B cell (primary cell): ENCODE data around the gene ADGRA3. TPM values are rescaled to one million over a fixed set of nuclear protein-coding genes. Genes with fewer than 3 reads are reported as not detected.

Experiments
- ATAC-seq: fragments of 200-7000 bp; cut with Tn5 transposase; one replicate; pipeline ENCODE4 v1.10.0; 2021; ENCODE audit warnings: low read depth, mild to moderate bottlenecking, moderate number of reproducible peaks, moderate library complexity
- CTCF ChIA-PET: fragments of 350-600 bp; sonication (Branson Sonifier 250); formaldehyde crosslinking; loops from one replicate; lab custom pipeline; 2021; ENCODE audit warnings: antibody characterized with exemption, inconsistent platforms; lab: Charles Lee
- POLR2A ChIA-PET: fragments of 350-600 bp; sonication (Branson Sonifier 250); formaldehyde crosslinking; loops from one replicate; lab custom pipeline; 2021; ENCODE audit warnings: antibody characterized with exemption; lab: Charles Lee
- DNase-seq: peaks from one replicate; pipeline ENCODE4 v3.0.0; 2013
- H2AFZ ChIP-seq: 2 replicates; pipeline ENCODE4 v1.6.1; 2012; ENCODE audit warnings: mild to moderate bottlenecking, low read depth, low read length; ENCODE audit not compliant: insufficient read depth, poor library complexity, severe bottlenecking
- H3K27ac ChIP-seq, 2 donors: 1 replicate in 1 of 2; 2 replicates in 1 of 2; pipeline ENCODE4 v1.5.1; 2012 to 2013; ENCODE audit warnings: low read length in 2 of 2, mild to moderate bottlenecking in 2 of 2, moderate library complexity in 1 of 2
- H3K27me3 ChIP-seq, 4 experiments: fragments of 200-600 bp in 1 of 4; sonication (generic) in 1 of 4; replicated peaks in 1 of 4; 1 replicate in 2 of 4; 2 replicates in 2 of 4; pipeline versions ENCODE4 v1.6.1 to v1.7.0; 2013 to 2016; ENCODE audit warnings: low read length in 3 of 4, mild to moderate bottlenecking in 2 of 4, mixed read lengths in 1 of 4, moderate library complexity in 1 of 4; ENCODE audit not compliant: insufficient read depth in 4 of 4, control insufficient read depth in 3 of 4; ENCODE audit errors: control extremely low read depth in 1 of 4
- H3K36me3 ChIP-seq, 2 experiments: replicated peaks in 1 of 2; 1 replicate in 1 of 2; 2 replicates in 1 of 2; pipeline versions ENCODE4 v1.6.1 to v1.7.1; 2013; ENCODE audit warnings: low read length in 1 of 2; ENCODE audit not compliant: insufficient read depth in 2 of 2, control insufficient read depth in 1 of 2; ENCODE audit errors: control extremely low read depth in 1 of 2, extremely low read depth in 1 of 2
- H3K4me1 ChIP-seq, 2 donors: fragments of 200-600 bp in 1 of 2; sonication (generic) in 1 of 2; 1 replicate in 1 of 2; 2 replicates in 1 of 2; pipeline versions ENCODE4 v1.5.1 to v1.6.1; 2013 to 2017; ENCODE audit warnings: low read length in 2 of 2; ENCODE audit not compliant: control insufficient read depth in 2 of 2, insufficient read depth in 2 of 2
- H3K4me2 ChIP-seq: replicated peaks from 2 replicates; pipeline ENCODE3; 2012; ENCODE audit warnings: mild to moderate bottlenecking, low read depth, low read length; ENCODE audit not compliant: poor library complexity, severe bottlenecking
- H3K4me3 ChIP-seq, 5 experiments: fragments of 200-600 bp in 1 of 5; sonication (generic) in 1 of 5; 1 replicate in 3 of 5; 2 replicates in 2 of 5; pipeline versions ENCODE4 v1.5.1 to v1.7.0; 2011 to 2016; ENCODE audit warnings: low read length in 4 of 5, mild to moderate bottlenecking in 4 of 5, low read depth in 2 of 5, control low read depth in 1 of 5, moderate library complexity in 1 of 5; ENCODE audit not compliant: insufficient read depth in 1 of 5; ENCODE audit errors: control extremely low read depth in 1 of 5, extremely low read depth in 1 of 5
- H3K79me2 ChIP-seq: fragments of 200-600 bp; sonication (generic); one replicate; pipeline ENCODE4 v1.6.0; 2016; ENCODE audit warnings: low read length; ENCODE audit not compliant: control insufficient read depth, insufficient read depth
- H3K9ac ChIP-seq: fragments of 200-600 bp; sonication (generic); 2 replicates; pipeline ENCODE4 v1.6.1; 2017; ENCODE audit warnings: mild to moderate bottlenecking, low read length, moderate library complexity
- H3K9me3 ChIP-seq, 3 donors: one replicate each; pipeline versions ENCODE4 v1.6.1 to v1.7.1; 2013; ENCODE audit warnings: low read length in 2 of 3; ENCODE audit not compliant: control insufficient read depth in 2 of 3, insufficient read depth in 1 of 3; ENCODE audit errors: control extremely low read depth in 1 of 3
- H4K20me1 ChIP-seq: 2 replicates; pipeline ENCODE4 v1.6.0; 2012; ENCODE audit warnings: mild to moderate bottlenecking, low read length; ENCODE audit not compliant: insufficient read depth, control insufficient read depth, poor library complexity, severe bottlenecking
- H3K27ac Mint-ChIP-seq: one replicate; pipeline ENCODE4 v1.8.0; 2021; ENCODE audit warnings: mixed read lengths
- H3K27me3 Mint-ChIP-seq: one replicate; pipeline ENCODE4 v1.8.0; 2021; ENCODE audit warnings: mixed read lengths
- H3K4me1 Mint-ChIP-seq: one replicate; pipeline ENCODE4 v1.8.0; 2021; ENCODE audit warnings: mixed read lengths
- H3K4me3 Mint-ChIP-seq: one replicate; pipeline ENCODE4 v1.8.0; 2021; ENCODE audit warnings: mixed read lengths
- H3K9me3 Mint-ChIP-seq: one replicate; pipeline ENCODE4 v1.8.0; 2022; ENCODE audit warnings: mixed read lengths; ENCODE audit not compliant: insufficient read depth
- EZH2 ChIP-seq: IDR thresholded peaks from 2 replicates; pipeline ENCODE4 v1.6.1; 2012; ENCODE audit warnings: borderline replicate concordance, low read depth, mild to moderate bottlenecking, moderate library complexity, low read length; ENCODE audit not compliant: insufficient read depth, poor library complexity, severe bottlenecking
- WGBS: methylation state at CpG from one replicate; pipeline ENCODE4 v1.1.5; 2013; ENCODE audit warnings: missing lambda C conversion rate; ENCODE audit not compliant: insufficient coverage; 5-methylcytosine and 5-hydroxymethylcytosine counted together
- intact Hi-C: fragments of 100-400 bp; cut with micrococcal nuclease; formaldehyde crosslinking; loops from one replicate; pipeline ENCODE4 v1.10.0; 2022
- polyA plus RNA-seq: library from polyadenylated mRNA; depleted of rRNA; stranded (reverse); fragments of >200 nt; gene quantifications from 2 replicates; pipeline ENCODE4 v1.2.3, GENCODE V29; 2012
- total RNA-seq, 2 donors: library from RNA; stranded (reverse); fragments of 120-200 nt in 1 of 2; gene quantifications; 1 replicate in 1 of 2; 2 replicates in 1 of 2; pipeline versions ENCODE4 v1.2.3 to v1.2.4, GENCODE V29; 2013 to 2022
- TF ChIP-seq, protein P1 (sequence below): fragments of 200-600 bp; IDR thresholded peaks from one replicate; pipeline ENCODE4 v1.8.0; 2022; ENCODE audit warnings: antibody characterized with exemption, mild to moderate bottlenecking

ADGRA3 gene
- total and polyA plus RNA-seq, 2 donors (not counting 1 experiment from before 2014, with no cell fraction given), result 0.25 TPM; not detected in 1

DNA sequence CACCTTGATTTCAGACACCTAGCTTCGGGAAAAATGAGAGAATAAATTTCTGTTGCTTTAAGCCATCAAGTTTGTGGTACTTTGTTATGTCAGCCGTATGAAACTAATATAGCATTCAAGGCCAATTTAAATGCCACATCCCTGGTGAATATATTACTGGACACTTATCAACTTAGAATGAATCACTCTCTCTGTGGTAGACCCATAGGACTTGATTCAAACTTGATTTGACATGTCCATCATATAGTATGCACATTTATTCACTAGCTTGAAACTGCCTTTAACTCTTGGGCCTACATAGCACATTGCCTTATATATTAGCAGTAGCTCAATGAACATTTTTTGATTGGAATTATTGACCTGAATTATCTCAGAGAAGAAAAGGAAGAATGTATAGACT is 172.3 kb downstream of the ADGRA3 start:
- intact Hi-C loops, result no loop called here
- ChIA-PET CTCF (no interaction called here), POLR2A (no interaction called here)
- H3K36me3 ChIP-seq, result no peaks in the 10 kb centered on the region
- H3K9ac ChIP-seq, result no peak overlapping the region
- Mint-ChIP-seq H3K27me3 (no peaks in the 10 kb centered on the region), H3K4me3 (no peak overlapping the region), H3K27ac (no peak overlapping the region), H3K9me3 (no peaks in the 10 kb centered on the region), H3K4me1 (no peaks in the 10 kb centered on the region)
- ATAC-seq (no peak), DNase-seq (no peak)
- H3K4me3 ChIP-seq, result no peak overlapping the region
- H4K20me1 ChIP-seq, result no peaks in the 10 kb centered on the region
- TF ChIP-seq, protein P1, sequence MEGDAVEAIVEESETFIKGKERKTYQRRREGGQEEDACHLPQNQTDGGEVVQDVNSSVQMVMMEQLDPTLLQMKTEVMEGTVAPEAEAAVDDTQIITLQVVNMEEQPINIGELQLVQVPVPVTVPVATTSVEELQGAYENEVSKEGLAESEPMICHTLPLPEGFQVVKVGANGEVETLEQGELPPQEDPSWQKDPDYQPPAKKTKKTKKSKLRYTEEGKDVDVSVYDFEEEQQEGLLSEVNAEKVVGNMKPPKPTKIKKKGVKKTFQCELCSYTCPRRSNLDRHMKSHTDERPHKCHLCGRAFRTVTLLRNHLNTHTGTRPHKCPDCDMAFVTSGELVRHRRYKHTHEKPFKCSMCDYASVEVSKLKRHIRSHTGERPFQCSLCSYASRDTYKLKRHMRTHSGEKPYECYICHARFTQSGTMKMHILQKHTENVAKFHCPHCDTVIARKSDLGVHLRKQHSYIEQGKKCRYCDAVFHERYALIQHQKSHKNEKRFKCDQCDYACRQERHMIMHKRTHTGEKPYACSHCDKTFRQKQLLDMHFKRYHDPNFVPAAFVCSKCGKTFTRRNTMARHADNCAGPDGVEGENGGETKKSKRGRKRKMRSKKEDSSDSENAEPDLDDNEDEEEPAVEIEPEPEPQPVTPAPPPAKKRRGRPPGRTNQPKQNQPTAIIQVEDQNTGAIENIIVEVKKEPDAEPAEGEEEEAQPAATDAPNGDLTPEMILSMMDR, result no peak
- no peak for TF ChIP-seq EZH2
- H3K27ac ChIP-seq, result no peak overlapping the region
- H3K4me1 ChIP-seq, result no peaks in the 10 kb centered on the region
- no peak overlapping the region for H2AFZ ChIP-seq
- no CpG with 5 or more reads among the region's 2 CpGs for WGBS
- H3K4me2 ChIP-seq, result no peak overlapping the region
- peaks cover 0 to 2% (median 0%) of the 10 kb centered on the region in 3 donors for H3K9me3 ChIP-seq
- no peaks in the 10 kb centered on the region for H3K27me3 ChIP-seq
- H3K79me2 ChIP-seq, result no peaks in the 10 kb centered on the region

GRCh38 chr4:22339491-22339890 is 176.4 kb downstream of the ADGRA3 start:
- TF ChIP-seq, protein P1, result no peak
- no peak for TF ChIP-seq EZH2
- Histone ChIP-seq H3K79me2 (no peaks in the 10 kb centered on the region), H3K9ac (no peak overlapping the region), H3K4me1 (no peaks in the 10 kb centered on the region), H3K27me3 (no peaks in the 10 kb centered on the region), H4K20me1 (no peaks in the 10 kb centered on the region), H3K4me3 (no peak overlapping the region), H3K9me3 (peaks cover 0 to 2% (median 0%) of the 10 kb centered on the region in 3 donors), H3K4me2 (no peak overlapping the region), H2AFZ (no peak overlapping the region), H3K36me3 (no peaks in the 10 kb centered on the region), H3K27ac (no peak overlapping the region)
- Mint-ChIP-seq H3K27ac (no peak overlapping the region), H3K27me3 (no peaks in the 10 kb centered on the region), H3K9me3 (peaks cover 2% of the 10 kb centered on the region), H3K4me1 (no peaks in the 10 kb centered on the region), H3K4me3 (no peak overlapping the region)
- POLR2A ChIA-PET, result no interaction called here
- CTCF ChIA-PET, result no interaction called here
- 100% methylated on average over 4 of the region's 5 CpGs for WGBS
- ATAC-seq (no peak), DNase-seq (no peak)
- intact Hi-C loops, result no loop called here
